A673 (cell line): Measurements from ENCODE around the gene SUPT3H.

Source experiments
- EZH2 ChIP-seq: fragments of 200-600 bp; sonication (generic); IDR thresholded peaks from 2 replicates; pipeline ENCODE4 v1.6.1; 2017; ENCODE audit warnings: borderline replicate concordance, low read depth, mild to moderate bottlenecking, mixed read lengths, antibody characterized with exemption, low read length; ENCODE audit not compliant: poor library complexity, severe bottlenecking
- TF ChIP-seq, protein P1 (sequence below): fragments of 300-800, 200-600 bp; sonication (generic); conservative IDR thresholded peaks from 2 replicates; pipeline ENCODE4 v1.5.1; 2017; ENCODE audit warnings: low read depth, mild to moderate bottlenecking, antibody characterized with exemption, low read length, moderate library complexity, mixed read lengths

- TF ChIP-seq, protein P1, sequence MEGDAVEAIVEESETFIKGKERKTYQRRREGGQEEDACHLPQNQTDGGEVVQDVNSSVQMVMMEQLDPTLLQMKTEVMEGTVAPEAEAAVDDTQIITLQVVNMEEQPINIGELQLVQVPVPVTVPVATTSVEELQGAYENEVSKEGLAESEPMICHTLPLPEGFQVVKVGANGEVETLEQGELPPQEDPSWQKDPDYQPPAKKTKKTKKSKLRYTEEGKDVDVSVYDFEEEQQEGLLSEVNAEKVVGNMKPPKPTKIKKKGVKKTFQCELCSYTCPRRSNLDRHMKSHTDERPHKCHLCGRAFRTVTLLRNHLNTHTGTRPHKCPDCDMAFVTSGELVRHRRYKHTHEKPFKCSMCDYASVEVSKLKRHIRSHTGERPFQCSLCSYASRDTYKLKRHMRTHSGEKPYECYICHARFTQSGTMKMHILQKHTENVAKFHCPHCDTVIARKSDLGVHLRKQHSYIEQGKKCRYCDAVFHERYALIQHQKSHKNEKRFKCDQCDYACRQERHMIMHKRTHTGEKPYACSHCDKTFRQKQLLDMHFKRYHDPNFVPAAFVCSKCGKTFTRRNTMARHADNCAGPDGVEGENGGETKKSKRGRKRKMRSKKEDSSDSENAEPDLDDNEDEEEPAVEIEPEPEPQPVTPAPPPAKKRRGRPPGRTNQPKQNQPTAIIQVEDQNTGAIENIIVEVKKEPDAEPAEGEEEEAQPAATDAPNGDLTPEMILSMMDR: no peak
- TF ChIP-seq EZH2: no peak
These were observed 176.2 kb downstream of the SUPT3H start for GRCh38 chr6:45201484-45201883.
